GM21723 (cell line): ENCODE measurements around the gene MOV10L1.
"Not testable (repeated sequence)": the region's sequence is repeated elsewhere in the genome, so short reads cannot be mapped to it uniquely, and the experiment has no call there.

ENCODE experiments used
- ATAC-seq: cut with Tn5 transposase; IDR thresholded peaks from one replicate; pipeline ENCODE4 v1.9.1; 2021; ENCODE audit warnings: mild to moderate bottlenecking, moderate library complexity; ENCODE audit not compliant: unreplicated experiment

Gene MOV10L1

GRCh38 chr22:50199829-50200460 is 110.1 kb downstream of the MOV10L1 start:
- ATAC-seq: no peak

GRCh38 chr22:50200461-50201190 is 110.8 kb downstream of the MOV10L1 start, which contains the start of gene SELENOO:
Gene SELENOO, plus strand, starts transcription at chr22:50201011. Its CDS starts 26 bp downstream, at chr22:50201037.
- peak; percentile 65 for ATAC-seq

GRCh38 chr22:50201191-50202129 is 111.7 kb downstream of the MOV10L1 start:
- peak; percentile 24 for ATAC-seq

- ATAC-seq: no peak
Measured at GRCh38 chr22:50202130-50202666, 112.4 kb downstream of the MOV10L1 start.

GRCh38 chr22:50203288-50203687 is 113.5 kb downstream of the MOV10L1 start:
- no peak for ATAC-seq

GRCh38 chr22:50204571-50204970 is 114.8 kb downstream of the MOV10L1 start:
- ATAC-seq: no peak

GRCh38 chr22:50204998-50205397 is 115.2 kb downstream of the MOV10L1 start:
- ATAC-seq: not testable (repeated sequence)

GRCh38 chr22:50205781-50206569 is 116.2 kb downstream of the MOV10L1 start:
- ATAC-seq: no peak

- no peak for ATAC-seq
Measured at GRCh38 chr22:50206599-50206998, 116.8 kb downstream of the MOV10L1 start.

GRCh38 chr22:50207383-50208140 is 117.8 kb downstream of the MOV10L1 start:
- no peak for ATAC-seq

GRCh38 chr22:50208430-50208938 is 118.7 kb downstream of the MOV10L1 start:
- no peak for ATAC-seq

- no peak for ATAC-seq
Measured at GRCh38 chr22:50208939-50209892, 119.4 kb downstream of the MOV10L1 start.

GRCh38 chr22:50209893-50210292 is 120.1 kb downstream of the MOV10L1 start:
- ATAC-seq: no peak

- no peak for ATAC-seq
Measured at GRCh38 chr22:50210378-50211139, 120.8 kb downstream of the MOV10L1 start.

GRCh38 chr22:50211147-50211546 is 121.3 kb downstream of the MOV10L1 start:
- no peak for ATAC-seq
